A549 (cell line): ENCODE results near the gene ST8SIA4. TPM values are rescaled to one million over a fixed set of nuclear protein-coding genes. Genes with fewer than 3 reads are reported as not detected.

Source experiments
- ATAC-seq, 2 experiments: fragments of 200-7000 bp in 1 of 2; fragments of >200 bp in 1 of 2; cut with Nextera tagmentation in 1 of 2; cut with Tn5 transposase in 1 of 2; 3 replicates each; pipeline versions ENCODE4 v1.8.0 to v1.9.1; 2018 to 2020; ENCODE audit warnings: mild to moderate bottlenecking in 1 of 2, moderate library complexity in 1 of 2
- CTCF ChIA-PET: fragments of 300-600 bp; sonication (Branson Sonifier 250); formaldehyde crosslinking; extraction: SDS; loops from one replicate; lab custom pipeline; 2021; ENCODE audit warnings: antibody characterized with exemption, inconsistent platforms; lab: Yijun Ruan, JAX
- POLR2A ChIA-PET: fragments of 350-600 bp; formaldehyde crosslinking; extraction: SDS; loops from one replicate; lab custom pipeline; 2021; ENCODE audit warnings: antibody characterized with exemption, inconsistent platforms; lab: Yijun Ruan, JAX
- DNase-seq, 2 experiments: peaks; one replicate each; pipeline versions ENCODE4 v3.0.0 to v3.0.0-alpha.2; 2011 to 2016; ENCODE audit warnings: low read depth in 1 of 2, low spot score in 1 of 2
- FAIRE-seq: peaks from 2 replicates; lab custom pipeline; 2011; peaks lifted over from hg19 to GRCh38; lab: Jason Lieb, UNC
- H3K27ac ChIP-seq, 2 experiments: fragments of >200 bp; sonication (Bioruptor Twin); formaldehyde crosslinking; 3 replicates each; pipeline ENCODE4 v1.5.1; 2016 to 2017
- H3K4me1 ChIP-seq: fragments of >200 bp; sonication (Bioruptor Twin); formaldehyde crosslinking; 3 replicates; pipeline ENCODE4 v1.6.1; 2016
- H3K4me2 ChIP-seq: fragments of >200 bp; sonication (Bioruptor Twin); formaldehyde crosslinking; 3 replicates; pipeline ENCODE4 v1.6.1; 2016
- H3K4me3 ChIP-seq: fragments of >200 bp; sonication (Bioruptor Twin); formaldehyde crosslinking; 3 replicates; pipeline ENCODE4 v1.5.1; 2016
- H3K9me3 ChIP-seq: fragments of >200 bp; sonication (Bioruptor Twin); formaldehyde crosslinking; 3 replicates; pipeline ENCODE4 v1.6.1; 2016
- BHLHE40 ChIP-seq: IDR thresholded peaks from 2 replicates; pipeline ENCODE4 v1.6.1; 2012; ENCODE audit warnings: low read depth, low read length, inconsistent platforms
- CBX2 ChIP-seq: fragments of 200-600 bp; sonication (generic); IDR thresholded peaks from 2 replicates; pipeline ENCODE4 v1.6.1; 2016; ENCODE audit warnings: low read depth, mild to moderate bottlenecking, borderline replicate concordance
- CBX8 ChIP-seq: fragments of 200-600 bp; sonication (generic); IDR thresholded peaks from 2 replicates; pipeline ENCODE4 v1.6.1; 2016
- CHD2 ChIP-seq: fragments of 150-350 bp; IDR thresholded peaks from 2 replicates; pipeline ENCODE4 v1.6.1; 2014; ENCODE audit warnings: low read length; ENCODE audit not compliant: partially characterized antibody
- CHD4 ChIP-seq: fragments of 200-600 bp; sonication (generic); IDR thresholded peaks from 2 replicates; pipeline ENCODE4 v1.6.1; 2016; ENCODE audit warnings: antibody characterized with exemption, mild to moderate bottlenecking, borderline replicate concordance
- CTCF ChIP-seq: fragments of >200 bp; sonication (Bioruptor Twin); formaldehyde crosslinking; IDR thresholded peaks from 3 replicates; pipeline ENCODE4 v1.5.1; 2016
- E2F6 ChIP-seq: IDR thresholded peaks from 2 replicates; pipeline ENCODE4 v1.6.1; 2012; ENCODE audit warnings: low read depth, borderline replicate concordance
- EHMT2 ChIP-seq: fragments of 200-600 bp; sonication (generic); IDR thresholded peaks from 2 replicates; pipeline ENCODE4 v1.6.1; 2016; ENCODE audit warnings: antibody characterized with exemption, low read depth, mild to moderate bottlenecking, moderate library complexity
- EP300 ChIP-seq, 2 experiments: fragments of >200 bp; sonication (Bioruptor Twin); formaldehyde crosslinking; IDR thresholded peaks; 2 replicates in 1 of 2; 3 replicates in 1 of 2; pipeline ENCODE4 v1.6.1; 2016 to 2017
- ESRRA ChIP-seq: fragments of 150-350 bp; IDR thresholded peaks from 2 replicates; pipeline ENCODE4 v1.6.1; 2014; ENCODE audit warnings: mild to moderate bottlenecking, low read length, borderline replicate concordance
- FOSB ChIP-seq: fragments of 250-450 bp; sonication (Bioruptor Pico); IDR thresholded peaks from 2 replicates; pipeline ENCODE4 v1.5.0; 2020; ENCODE audit warnings: mild to moderate bottlenecking, moderate library complexity
- FOSL2 ChIP-seq, 2 experiments: fragments of 450-650 bp in 1 of 2; fragments of >200 bp in 1 of 2; sonication (Bioruptor Twin) in 1 of 2; formaldehyde crosslinking; IDR thresholded peaks; 2 replicates each; pipeline versions ENCODE4 v1.5.0 to v1.6.1; 2016 to 2020; ENCODE audit warnings: mild to moderate bottlenecking in 1 of 2, moderate library complexity in 1 of 2
- GATA3 ChIP-seq: IDR thresholded peaks from 2 replicates; pipeline ENCODE4 v1.6.1; 2012; ENCODE audit warnings: borderline replicate concordance
- HDAC2 ChIP-seq: fragments of 200-600 bp; sonication (generic); IDR thresholded peaks from 2 replicates; pipeline ENCODE4 v1.6.1; 2016
- HES2 ChIP-seq: fragments of >200 bp; sonication (Bioruptor Twin); formaldehyde crosslinking; IDR thresholded peaks from 2 replicates; pipeline ENCODE4 v1.6.1; 2016
- HEYL ChIP-seq: fragments of 250-450 bp; sonication (Bioruptor Pico); IDR thresholded peaks from 2 replicates; pipeline ENCODE4 v1.8.0; 2021; ENCODE audit warnings: mild to moderate bottlenecking, moderate library complexity
- HOXB5 ChIP-seq: fragments of 250-450 bp; sonication (Bioruptor Pico); IDR thresholded peaks from 2 replicates; pipeline ENCODE4 v1.5.0; 2020; ENCODE audit warnings: mild to moderate bottlenecking, moderate library complexity
- KDM5A ChIP-seq: fragments of 200-600 bp; sonication (generic); IDR thresholded peaks from 2 replicates; pipeline ENCODE4 v1.6.1; 2016; ENCODE audit warnings: antibody characterized with exemption, mild to moderate bottlenecking
- MAFK ChIP-seq: fragments of 450-650 bp; IDR thresholded peaks from 2 replicates; pipeline ENCODE4 v1.6.1; 2014; ENCODE audit not compliant: partially characterized antibody
- MAX ChIP-seq: IDR thresholded peaks from 2 replicates; pipeline ENCODE4 v1.6.1; 2012
- PHF8 ChIP-seq: fragments of 200-600 bp; sonication (generic); IDR thresholded peaks from 2 replicates; pipeline ENCODE4 v1.6.1; 2016; ENCODE audit warnings: low read depth, mild to moderate bottlenecking, antibody characterized with exemption, moderate library complexity, borderline replicate concordance
- POLR2A ChIP-seq: IDR thresholded peaks from 2 replicates; pipeline ENCODE4 v1.6.1; 2012; ENCODE audit warnings: mild to moderate bottlenecking, low read length
- POLR2AphosphoS2 ChIP-seq: conservative IDR thresholded peaks from 2 replicates; pipeline ENCODE4 v1.6.1; 2012; ENCODE audit warnings: low read length, improper control_type of control experiment, inconsistent platforms
- RARB ChIP-seq: fragments of 250-450 bp; sonication (Bioruptor Pico); IDR thresholded peaks from 2 replicates; pipeline ENCODE4 v1.8.0; 2021; ENCODE audit warnings: mild to moderate bottlenecking, moderate library complexity
- RCOR1 ChIP-seq: fragments of 150-350 bp; IDR thresholded peaks from 2 replicates; pipeline ENCODE4 v1.6.1; 2014; ENCODE audit warnings: antibody characterized with exemption, low read length, low read depth
- TP53 ChIP-seq: fragments of 250-450 bp; sonication (Bioruptor Pico); IDR thresholded peaks from 2 replicates; pipeline ENCODE4 v1.5.0; 2021; ENCODE audit warnings: mild to moderate bottlenecking, moderate library complexity
- WGBS: methylation state at CpG from one replicate; pipeline ENCODE4 v1.1.6; 2017; ENCODE audit errors: missing lambda C conversion rate; 5-methylcytosine and 5-hydroxymethylcytosine counted together
- polyA plus RNA-seq, 4 experiments: library from polyadenylated mRNA; depleted of rRNA in 3 of 4; stranded (reverse); fragments of >200 nt; fragmentation: RNase III in 1 of 4; extraction: RNeasy Plus Mini Kit Qiagen cat#74134 plus additional on column Dnase treatment in 1 of 4; gene quantifications; 2 replicates in 3 of 4; 3 replicates in 1 of 4; pipeline ENCODE4 v1.2.3, GENCODE V29; 2011 to 2017

The ST8SIA4 gene
- polyA plus RNA-seq, 2 of the 4 experiments (the other 2 are of a cell fraction): 0.85 to 7.1 TPM

DNA sequence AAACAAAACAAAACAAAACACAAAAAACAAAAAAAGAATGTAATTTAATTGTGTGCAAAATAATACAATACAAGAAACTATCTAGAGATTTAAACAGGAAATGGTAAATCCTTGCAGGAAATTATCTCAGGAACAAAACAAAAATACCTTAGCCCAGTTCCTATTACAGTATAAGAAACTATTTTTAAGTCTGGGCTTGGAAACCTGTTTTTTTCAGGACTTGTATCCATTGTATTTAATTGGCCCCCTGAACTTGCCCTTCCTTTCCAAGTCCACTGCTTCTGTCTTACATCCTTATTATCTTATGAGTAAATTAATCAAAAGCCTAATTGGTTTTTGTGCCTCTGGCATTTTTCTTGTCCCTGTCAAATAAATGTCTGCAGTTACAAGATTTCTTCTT, 48.5 kb downstream of the ST8SIA4 start:
- TF ChIP-seq CBX8 (no peak), TP53 (CRISPR knock-in tag) (no peak)
- Histone ChIP-seq H3K4me3 (no peak overlapping the region), H3K9me3 (no peaks in the 10 kb centered on the region), H3K4me2 (no peak overlapping the region), H3K4me1 (no peaks in the 10 kb centered on the region), H3K27ac (no peak overlapping the region)
- no peak for ATAC-seq
- DNase-seq: no peak
- ChIA-PET POLR2A (no interaction called here), CTCF (no interaction called here)
- FAIRE-seq: no peak

DNA sequence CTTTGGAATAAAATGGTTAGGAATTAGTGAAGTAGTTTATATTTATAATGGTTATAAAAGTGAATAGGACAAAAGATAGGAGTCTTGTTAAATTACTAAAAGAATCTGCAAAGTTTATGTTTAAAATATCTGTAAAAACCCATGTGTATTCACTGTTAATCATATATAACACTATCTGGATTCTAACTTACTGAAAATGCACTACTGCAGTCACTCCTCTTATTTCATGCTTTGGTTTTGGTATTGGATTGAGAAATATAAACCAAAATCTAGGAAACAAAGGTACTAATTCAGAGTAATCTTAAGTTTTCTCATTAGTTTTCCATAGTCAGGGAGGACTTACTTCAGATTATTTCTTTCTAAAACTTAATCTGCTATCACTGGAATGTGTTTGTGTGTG, 49.5 kb downstream of the ST8SIA4 start:
- ATAC-seq (no peak), DNase-seq (no peak), FAIRE-seq (no peak)
- ChIA-PET POLR2A (no interaction called here), CTCF (no interaction called here)
- no peak overlapping the region for H3K4me2 ChIP-seq
- H3K27ac ChIP-seq: no peak overlapping the region
- H3K9me3 ChIP-seq: no peaks in the 10 kb centered on the region
- H3K4me1 ChIP-seq: no peaks in the 10 kb centered on the region
- H3K4me3 ChIP-seq: no peak overlapping the region
- TF ChIP-seq CBX2 (no peak), RARB (CRISPR knock-in tag) (no peak), EHMT2 (no peak), CHD2 (no peak), FOSL2 (IDR thresholded peaks at IDR 0.05) (no peak), FOSL2 (CRISPR knock-in tag; IDR thresholded peaks at IDR 0.05) (no peak), MAFK (no peak), MAX (no peak), HDAC2 (no peak), POLR2A (no peak), HOXB5 (CRISPR knock-in tag) (no peak), POLR2AphosphoS2 (no peak), EP300 (IDR thresholded peaks at IDR 0.05) (no peak), KDM5A (no peak), E2F6 (no peak), CTCF (no peak), RCOR1 (no peak), PHF8 (no peak)
- TF ChIP-seq, all 56 proteins: peak for 0

- Histone ChIP-seq H3K4me3 (no peak overlapping the region), H3K4me2 (no peak overlapping the region), H3K4me1 (no peaks in the 10 kb centered on the region), H3K9me3 (no peaks in the 10 kb centered on the region), H3K27ac (no peak overlapping the region)
- TF ChIP-seq FOSB: no peak
- no peak for TF ChIP-seq KDM5A
- TF ChIP-seq ESRRA: no peak
- no peak for TF ChIP-seq GATA3
- TF ChIP-seq BHLHE40: no peak
- TF ChIP-seq POLR2A: no peak
- no peak for TF ChIP-seq HEYL (CRISPR knock-in tag)
- TF ChIP-seq EHMT2: no peak
- no peak for TF ChIP-seq HOXB5 (CRISPR knock-in tag)
- TF ChIP-seq HES2: no peak
- no peak for TF ChIP-seq RARB (CRISPR knock-in tag)
- no peak for TF ChIP-seq CHD4
- TF ChIP-seq CTCF: no peak
- 88% methylated on average over 3 of the region's 3 CpGs for WGBS
- FAIRE-seq: no peak
- ChIA-PET CTCF (no interaction called here), POLR2A (no interaction called here)
- ATAC-seq: no peak
- DNase-seq: no peak
Observed at GRCh38 chr5:100852988-100853449, 50.1 kb downstream of the ST8SIA4 start.
